ENCODE results near the gene ERBB2. TPM values are rescaled to one million over a fixed set of nuclear protein-coding genes. Genes with fewer than 3 reads are reported as not detected.

ERBB2 gene
- total RNA-seq, 1 experiment from 2014 or later: 216 TPM

DNA sequence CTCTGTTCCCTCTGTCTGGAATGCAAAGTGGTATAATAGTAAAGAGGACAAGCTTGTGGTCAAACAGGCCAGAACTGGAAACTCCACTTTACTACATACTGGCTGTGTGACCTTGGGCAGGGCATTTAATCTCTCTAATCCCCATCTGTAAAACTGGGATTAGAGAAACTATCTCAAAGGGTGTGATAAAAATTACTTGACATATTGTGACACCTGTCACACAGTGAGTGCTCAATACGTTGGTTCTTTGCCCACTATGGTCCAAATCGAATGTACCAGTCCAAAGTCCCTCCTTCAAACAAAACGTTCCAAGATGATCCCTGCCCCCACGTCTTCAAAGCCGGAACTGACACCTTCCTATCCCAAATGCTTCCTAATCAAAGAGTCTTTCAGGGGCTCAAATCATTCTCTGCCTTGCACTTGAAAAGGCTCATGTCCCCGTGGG is 12.7 kb upstream of the ERBB2 start:
- H2BK15ac ChIP-seq (ENCODE audit: low read depth, low read length): no peak overlapping the region
- H3K4me3 Mint-ChIP-seq: peak overlapping the region; percentile 85 to 88
- H3K56ac ChIP-seq (ENCODE audit: insufficient read length, low read depth, low read length): no peak overlapping the region
- no peak overlapping the region for H4K91ac ChIP-seq (ENCODE audit: insufficient read length, low read depth, low read length)
- H2AK5ac ChIP-seq (ENCODE audit: insufficient read length, low read length): no peak overlapping the region
- no peak overlapping the region for H3K14ac ChIP-seq (ENCODE audit: insufficient read depth, low read length)
- peak overlapping the region; percentile 76 for H3K4me2 ChIP-seq (ENCODE audit: insufficient read depth, insufficient read length, low read length)
- H3K36me3 Mint-ChIP-seq (ENCODE audit: insufficient read depth in 1 of 3, low read depth in 3 of 3): peaks cover 6 to 31% (median 18%) of the 10 kb centered on the region in 3 experiments
- no peak overlapping the region for H3K9ac ChIP-seq (ENCODE audit: extremely low read depth, insufficient read length, low read length)
- H3K23me2 ChIP-seq (ENCODE audit: insufficient read length, low read depth, low read length, poor library complexity, severe bottlenecking): peaks cover 9% of the 10 kb centered on the region
- H3T11ph ChIP-seq (ENCODE audit: low read length): no peak overlapping the region
- no CpG with 5 or more reads among the region's 6 CpGs for WGBS (ENCODE audit: extremely low coverage, insufficient read length, low lambda C conversion rate)
- no peak overlapping the region for H3K4ac ChIP-seq (ENCODE audit: low read depth, low read length)
- no peak overlapping the region for H2BK120ac ChIP-seq (ENCODE audit: low read depth, low read length, poor library complexity, severe bottlenecking)
- H3K27ac ChIP-seq (ENCODE audit: insufficient read length, low read depth, low read length): no peak overlapping the region
- H4K20me1 ChIP-seq (ENCODE audit: control insufficient read depth, insufficient read depth, insufficient read length): no peaks in the 10 kb centered on the region
- no peaks in the 10 kb centered on the region for H3K9me3 ChIP-seq (ENCODE audit: control insufficient read depth, low read depth, low read length)
- H3K23ac ChIP-seq (ENCODE audit: insufficient read length, low read depth, low read length): no peak overlapping the region
- no peaks in the 10 kb centered on the region for H3K27me3 ChIP-seq (ENCODE audit: insufficient read depth, low read length)
- H3K18ac ChIP-seq (ENCODE audit: insufficient read length, low read depth, low read length): no peak overlapping the region
- no peak overlapping the region for H2BK12ac ChIP-seq (ENCODE audit: insufficient read length, low read depth, low read length)
- H3K27ac Mint-ChIP-seq: peak overlapping the region; percentile 81 to 99 (median 98); a peak in 6 of 7 replicates
- H3K9me3 Mint-ChIP-seq: no peaks in the 10 kb centered on the region
- H4K8ac ChIP-seq (replicated peaks; ENCODE audit: insufficient read length, low read depth, low read length): no peak overlapping the region
- H3K4me1 Mint-ChIP-seq: peaks cover 37 to 38% of the 10 kb centered on the region in 2 experiments
- no peaks in the 10 kb centered on the region for H3K79me2 ChIP-seq (ENCODE audit: insufficient read depth, low read length)
- no peak overlapping the region for H2AFZ ChIP-seq (ENCODE audit: low read length)
- H3K79me1 ChIP-seq (ENCODE audit: insufficient read depth, low read depth, low read length, poor library complexity, severe bottlenecking): no peaks in the 10 kb centered on the region
- H2BK20ac ChIP-seq (ENCODE audit: low read depth, low read length, poor library complexity, severe bottlenecking): no peak overlapping the region
- H3K27me3 Mint-ChIP-seq (ENCODE audit: low read depth): no peaks in the 10 kb centered on the region
- peaks cover 12% of the 10 kb centered on the region for H3K4me1 ChIP-seq (ENCODE audit: insufficient read depth, low read length)
- H2BK5ac ChIP-seq (ENCODE audit: insufficient read length, low read length): no peak overlapping the region
- H4K5ac ChIP-seq (ENCODE audit: insufficient read length, low read depth, low read length): no peak overlapping the region
- TF ChIP-seq CTCF (conservative IDR thresholded peaks at IDR 0.05): no peak
- DNase-seq: no peak
